GM12872 (cell line): Measurements from ENCODE around the gene OR8B2.

Experiments
- CTCF ChIP-seq: IDR thresholded peaks from 3 replicates; pipeline ENCODE4 v1.5.1; 2011; ENCODE audit warnings: low read depth, mild to moderate bottlenecking, low read length, moderate library complexity; ENCODE audit not compliant: insufficient read depth

The OR8B2 gene

GRCh38 chr11:124402326-124402922 lies 18.1 kb upstream of the OR8B2 start:
- TF ChIP-seq CTCF, result peak; percentile 82

GRCh38 chr11:124398924-124399323 lies 14.6 kb upstream of the OR8B2 start, which contains the start of gene OR8B3:
Gene OR8B3, minus strand, starts transcription at chr11:124399024. Its CDS starts 1,673 bp downstream, at chr11:124397351.
- TF ChIP-seq CTCF, result no peak

GRCh38 chr11:124394408-124394807 lies 10.1 kb upstream of the OR8B2 start:
- TF ChIP-seq CTCF, result no peak

- TF ChIP-seq CTCF, result no peak
These were observed 3.7 kb downstream of the OR8B2 start for GRCh38 chr11:124380585-124380984.

- TF ChIP-seq CTCF, result no peak
These were observed 8.0 kb downstream of the OR8B2 start for GRCh38 chr11:124376280-124376679.

- TF ChIP-seq CTCF, result no peak
These were observed 24.7 kb downstream of the OR8B2 start for GRCh38 chr11:124359566-124359965.

- TF ChIP-seq CTCF, result no peak
These were observed 37.9 kb downstream of the OR8B2 start for GRCh38 chr11:124346311-124346955.
